Calu3 (cell line): ENCODE measurements around the gene IL17B. TPM values are rescaled to one million over a fixed set of nuclear protein-coding genes. Genes with fewer than 3 reads are reported as not detected.

Source experiments
- BruUV-seq: library from RNA; stranded (reverse); fragments of 400-500 nt; replicated peaks from 2 replicates; lab custom pipeline; 2021; lab: Mats Ljungman, UMichigan
- CTCF ChIA-PET: fragments of 300-600 bp; sonication (Branson Sonifier 250); formaldehyde crosslinking; loops from one replicate; lab custom pipeline; 2022; ENCODE audit warnings: antibody characterized with exemption; lab: Charles Lee
- DNase-seq: peaks from one replicate; pipeline ENCODE4 v3.0.0; 2022
- H3K27ac Mint-ChIP-seq: one replicate; pipeline ENCODE4 v1.8.0; 2022; ENCODE audit warnings: mixed read lengths; ENCODE audit not compliant: unreplicated experiment
- H3K27me3 Mint-ChIP-seq: one replicate; pipeline ENCODE4 v1.8.0; 2022; ENCODE audit warnings: mixed read lengths; ENCODE audit not compliant: unreplicated experiment
- H3K36me3 Mint-ChIP-seq: one replicate; pipeline ENCODE4 v1.8.0; 2022; ENCODE audit warnings: mild to moderate bottlenecking, moderate library complexity, mixed read lengths; ENCODE audit not compliant: insufficient read depth, unreplicated experiment
- H3K4me1 Mint-ChIP-seq: one replicate; pipeline ENCODE4 v1.8.0; 2022; ENCODE audit warnings: mild to moderate bottlenecking, low read depth, mixed read lengths; ENCODE audit not compliant: unreplicated experiment
- H3K4me3 Mint-ChIP-seq: one replicate; pipeline ENCODE4 v1.8.0; 2022; ENCODE audit warnings: mild to moderate bottlenecking, low read depth, moderate library complexity, mixed read lengths; ENCODE audit not compliant: unreplicated experiment
- H3K9me3 Mint-ChIP-seq: one replicate; pipeline ENCODE4 v1.8.0; 2022; ENCODE audit warnings: low read depth, mixed read lengths; ENCODE audit not compliant: unreplicated experiment
- intact Hi-C: fragments of 100-400 bp; cut with micrococcal nuclease; formaldehyde crosslinking; loops from one replicate; pipeline ENCODE4 v1.10.0; 2022; ENCODE audit not compliant: unreplicated experiment
- total RNA-seq: library from RNA; stranded (reverse); gene quantifications from 2 replicates; pipeline ENCODE4 v1.2.3, GENCODE V29; 2022
- TF ChIP-seq, protein P1 (sequence below): fragments of 200-600 bp; IDR thresholded peaks from one replicate; pipeline ENCODE4 v1.8.0; 2022; ENCODE audit warnings: antibody characterized with exemption; ENCODE audit not compliant: unreplicated experiment

IL17B gene
- total RNA-seq, 1 experiment from 2014 or later: not detected

- Mint-ChIP-seq H3K27me3 (peaks cover 29% of the 10 kb centered on the region), H3K4me1 (peaks cover 9% of the 10 kb centered on the region), H3K4me3 (no peak overlapping the region), H3K36me3 (no peaks in the 10 kb centered on the region), H3K9me3 (no peaks in the 10 kb centered on the region), H3K27ac (no peak overlapping the region)
- CTCF ChIA-PET: interaction anchor here (0.7 kb wide), 2 partner anchors 185 to 737 kb away, joined by 3 to 4 read pairs; no protein-coding TSS in a partner anchor
- intact Hi-C loops: no loop called here
- TF ChIP-seq, protein P1, sequence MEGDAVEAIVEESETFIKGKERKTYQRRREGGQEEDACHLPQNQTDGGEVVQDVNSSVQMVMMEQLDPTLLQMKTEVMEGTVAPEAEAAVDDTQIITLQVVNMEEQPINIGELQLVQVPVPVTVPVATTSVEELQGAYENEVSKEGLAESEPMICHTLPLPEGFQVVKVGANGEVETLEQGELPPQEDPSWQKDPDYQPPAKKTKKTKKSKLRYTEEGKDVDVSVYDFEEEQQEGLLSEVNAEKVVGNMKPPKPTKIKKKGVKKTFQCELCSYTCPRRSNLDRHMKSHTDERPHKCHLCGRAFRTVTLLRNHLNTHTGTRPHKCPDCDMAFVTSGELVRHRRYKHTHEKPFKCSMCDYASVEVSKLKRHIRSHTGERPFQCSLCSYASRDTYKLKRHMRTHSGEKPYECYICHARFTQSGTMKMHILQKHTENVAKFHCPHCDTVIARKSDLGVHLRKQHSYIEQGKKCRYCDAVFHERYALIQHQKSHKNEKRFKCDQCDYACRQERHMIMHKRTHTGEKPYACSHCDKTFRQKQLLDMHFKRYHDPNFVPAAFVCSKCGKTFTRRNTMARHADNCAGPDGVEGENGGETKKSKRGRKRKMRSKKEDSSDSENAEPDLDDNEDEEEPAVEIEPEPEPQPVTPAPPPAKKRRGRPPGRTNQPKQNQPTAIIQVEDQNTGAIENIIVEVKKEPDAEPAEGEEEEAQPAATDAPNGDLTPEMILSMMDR: no peak
- no TSS peak for BruUV-seq
- no peak for DNase-seq
Observed at GRCh38 chr5:149409268-149409948, 30.3 kb upstream of the IL17B start.

DNA sequence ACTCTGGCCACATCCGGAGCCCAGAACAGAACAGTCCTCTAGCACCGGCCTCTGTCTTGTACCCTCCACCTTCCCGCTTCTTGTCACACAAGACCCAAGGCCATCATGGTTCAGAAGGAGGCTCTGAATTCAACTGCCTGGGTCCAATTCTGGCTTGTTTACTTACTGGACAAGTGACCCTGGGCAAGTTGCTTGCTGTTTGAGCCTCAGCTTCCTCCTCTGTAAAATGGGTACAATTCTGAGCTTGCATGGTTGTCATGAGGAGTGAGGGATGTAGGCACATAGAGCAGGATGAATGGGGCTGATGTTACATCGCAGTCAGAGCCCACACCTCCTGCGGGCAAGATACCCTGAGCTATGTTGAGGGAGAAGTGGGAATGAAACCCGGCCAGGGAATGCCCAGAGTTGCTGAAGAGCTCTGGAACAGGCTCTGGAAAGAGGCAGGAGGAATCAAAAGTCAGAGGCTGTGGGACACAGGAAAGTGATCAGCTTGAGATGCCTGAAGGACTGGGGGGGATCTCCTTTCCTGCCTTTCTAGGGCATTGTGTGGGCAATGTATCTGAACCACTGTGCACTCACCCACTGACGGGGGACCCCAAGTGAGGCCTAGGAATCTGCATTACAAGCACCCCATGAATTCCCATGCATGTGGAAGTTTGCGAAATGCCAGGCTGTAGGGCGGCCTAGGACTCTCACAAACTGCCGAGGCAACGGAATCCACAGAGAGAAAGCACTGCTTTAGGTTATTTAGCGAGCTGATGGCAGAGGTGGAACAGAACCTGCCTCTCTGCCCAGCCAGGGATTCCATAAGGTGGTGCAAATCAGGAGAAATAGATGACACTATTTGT, 29.4 kb upstream of the IL17B start:
- Mint-ChIP-seq H3K36me3 (no peaks in the 10 kb centered on the region), H3K27me3 (peaks cover 29% of the 10 kb centered on the region), H3K9me3 (no peaks in the 10 kb centered on the region), H3K4me3 (no peak overlapping the region), H3K27ac (no peak overlapping the region), H3K4me1 (peaks cover 14% of the 10 kb centered on the region)
- BruUV-seq: no TSS peak
- DNase-seq: no peak
- CTCF ChIA-PET: no interaction called here
- TF ChIP-seq, protein P1: no peak
- intact Hi-C loops: no loop called here

DNA sequence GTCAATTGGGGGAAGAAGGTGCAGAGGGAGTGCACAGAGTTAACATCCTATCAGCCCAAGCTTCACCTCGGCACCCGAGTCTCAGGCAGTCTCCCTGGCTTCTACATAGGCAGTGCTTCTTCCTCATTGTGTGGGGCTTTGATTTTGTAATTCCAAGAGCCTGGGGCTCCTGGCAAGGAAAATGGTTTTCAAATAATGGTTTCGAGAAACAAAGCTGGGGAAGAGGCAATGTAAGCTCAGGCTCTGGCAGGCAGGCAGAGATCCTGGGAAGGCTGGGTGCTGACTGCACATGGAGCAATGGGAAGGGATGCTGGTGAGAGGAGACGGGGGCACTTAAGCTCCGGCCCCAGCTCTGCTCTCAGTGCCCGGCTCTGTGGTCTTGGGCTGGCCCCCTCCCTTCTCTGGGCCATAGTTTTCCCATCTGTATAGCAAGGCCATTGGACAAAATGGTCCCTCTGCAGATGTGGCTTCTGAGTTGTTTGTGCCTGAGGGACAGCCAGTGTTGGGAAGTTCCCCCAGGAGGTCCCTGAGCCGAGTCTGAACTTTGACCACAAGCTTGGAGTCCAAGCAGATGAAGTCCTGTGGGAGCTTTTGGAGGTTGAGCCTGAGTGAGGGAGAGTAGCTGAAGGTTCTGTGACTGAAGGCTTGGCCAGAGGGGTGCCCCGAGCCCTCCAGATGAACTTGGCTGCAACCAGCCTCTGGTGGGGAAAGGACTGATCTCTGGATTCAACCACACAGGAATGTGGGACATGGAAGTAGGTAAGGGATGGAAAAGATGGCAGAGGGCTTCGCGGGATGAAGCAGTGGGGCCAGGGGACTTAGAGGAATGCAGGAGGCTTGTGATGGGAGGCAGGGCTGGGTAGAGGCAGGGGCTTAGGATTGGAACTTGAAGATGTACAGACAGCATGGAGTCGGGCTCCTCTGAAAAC, 28.5 kb upstream of the IL17B start:
- peaks cover 29% of the 10 kb centered on the region for H3K27me3 Mint-ChIP-seq
- peaks cover 14% of the 10 kb centered on the region for H3K4me1 Mint-ChIP-seq
- TF ChIP-seq, protein P1: no peak
- no TSS peak for BruUV-seq
- no peak overlapping the region for H3K4me3 Mint-ChIP-seq
- no peak for DNase-seq
- no peak overlapping the region for H3K27ac Mint-ChIP-seq
- no peaks in the 10 kb centered on the region for H3K36me3 Mint-ChIP-seq
- CTCF ChIA-PET: no interaction called here
- intact Hi-C loops: no loop called here
- no peaks in the 10 kb centered on the region for H3K9me3 Mint-ChIP-seq

DNA sequence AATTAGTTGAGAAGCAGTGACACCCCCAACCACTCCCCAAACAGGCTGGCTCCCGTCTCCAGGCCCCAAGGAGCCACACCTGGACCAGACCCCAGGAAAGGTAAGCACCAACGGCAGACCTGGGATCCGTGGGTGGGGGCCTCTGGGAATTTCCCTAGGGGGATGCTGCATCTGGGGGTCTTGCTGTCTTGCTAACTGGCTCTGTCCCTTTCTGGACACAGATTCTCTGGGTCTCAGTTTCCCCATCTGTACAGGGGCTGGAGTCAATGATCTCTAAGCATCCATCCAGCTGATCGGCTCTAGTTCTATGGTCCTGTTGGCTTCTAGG, 27.9 kb upstream of the IL17B start:
- intact Hi-C loops: no loop called here
- Mint-ChIP-seq H3K4me1 (peaks cover 14% of the 10 kb centered on the region), H3K27ac (no peak overlapping the region), H3K4me3 (no peak overlapping the region), H3K9me3 (no peaks in the 10 kb centered on the region), H3K36me3 (no peaks in the 10 kb centered on the region), H3K27me3 (peaks cover 29% of the 10 kb centered on the region)
- no peak for DNase-seq
- TF ChIP-seq, protein P1: no peak
- CTCF ChIA-PET: no interaction called here
- no TSS peak for BruUV-seq
